Measurements from ENCODE around the gene SSH3. TPM values are rescaled to one million over a fixed set of nuclear protein-coding genes. Genes with fewer than 3 reads are reported as not detected.
A peak's percentile ranks its signal among the peaks of the same experiment; 100 is the strongest.

SSH3 gene
- total and polyA plus RNA-seq, 2 of the 4 experiments (the other 2 are of a cell fraction) = 7.3 to 26.7 TPM

DNA sequence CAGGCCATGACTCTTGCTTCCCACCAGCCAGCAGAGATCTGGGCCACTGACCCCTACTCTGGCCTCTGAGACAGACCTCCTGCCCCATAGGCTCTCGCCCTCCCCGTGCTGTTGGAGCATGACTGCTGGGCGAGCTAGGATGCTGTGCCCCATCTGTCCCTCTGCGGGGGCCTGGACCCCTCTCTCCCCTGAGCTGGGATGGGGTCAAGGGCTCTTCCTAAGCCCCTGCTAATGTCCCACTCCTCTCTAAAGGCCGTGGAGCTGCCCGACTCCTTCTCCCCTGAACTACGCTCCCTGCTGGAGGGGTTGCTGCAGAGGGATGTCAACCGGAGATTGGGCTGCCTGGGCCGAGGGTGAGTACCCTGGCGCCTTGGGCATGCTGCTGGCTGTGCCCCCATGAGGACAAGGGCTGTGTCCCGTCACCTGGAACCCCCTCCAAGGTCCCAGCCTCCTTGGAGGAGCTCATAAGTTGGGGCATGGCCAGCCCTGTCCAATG, 20.4 kb upstream of the SSH3 start:
- in situ Hi-C loops (cut with MboI; ENCODE audit: low sequenced_read_pairs) = no loop called here
- no peak overlapping the region for H3K4ac ChIP-seq (ENCODE audit: low read depth, low read length)

More for the DNA sequence above, 20.4 kb upstream of the SSH3 start:
- CTCF ChIA-PET = no interaction called here
- no TSS peak for BruUV-seq (replicated peaks)
- no CpG with 5 or more reads among the region's 11 CpGs for WGBS, 2 experiments (ENCODE audit: extremely low coverage in 2 of 2, insufficient read length in 1 of 2)
- Histone ChIP-seq H2AFZ (replicated peaks; ENCODE audit: low read length, poor library complexity) (peak overlapping the region; percentile 14), H4K5ac (ENCODE audit: low read depth, low read length) (no peak overlapping the region), H3K36me3 (ENCODE audit: control insufficient read depth, insufficient read depth, low read length) (peaks cover 69% of the 10 kb centered on the region), H3K4me1 (ENCODE audit: control insufficient read depth, insufficient read depth, low read length) (peaks cover 5% of the 10 kb centered on the region), H3K9me3 (ENCODE audit: control insufficient read depth, insufficient read depth, low read length) (no peaks in the 10 kb centered on the region), H3K9ac (ENCODE audit: low read depth, low read length) (no peak overlapping the region), H2BK15ac (ENCODE audit: low read depth, low read length) (no peak overlapping the region), H2BK20ac (ENCODE audit: low read depth, low read length) (no peak overlapping the region), H4K91ac (ENCODE audit: insufficient read depth, low read depth, low read length) (no peak overlapping the region), H2AK5ac (ENCODE audit: low read depth, low read length) (no peak overlapping the region), H3K9me1 (ENCODE audit: insufficient read depth, low read length) (peaks cover 8% of the 10 kb centered on the region), H3K18ac (ENCODE audit: low read depth, low read length) (no peak overlapping the region), H2AK9ac (replicated peaks; ENCODE audit: low read depth, low read length, poor library complexity) (no peak overlapping the region), H3K79me1 (ENCODE audit: low read depth in 1 of 2, low read length in 2 of 2) (peaks cover 12 to 40% of the 10 kb centered on the region in 2 experiments), H2BK5ac (ENCODE audit: low read depth, low read length, poor library complexity, severe bottlenecking) (no peak overlapping the region), H3K56ac (ENCODE audit: extremely low read depth, insufficient read depth, low read length) (no peak overlapping the region), H3K27ac (ENCODE audit: insufficient read depth, low read length) (no peak overlapping the region), H3K23ac (ENCODE audit: low read depth, low read length) (no peak overlapping the region), H4K8ac (ENCODE audit: low read depth in 2 of 2, low read length in 2 of 2) (no peak overlapping the region), H3K14ac (replicated peaks; ENCODE audit: low read depth, low read length) (no peak overlapping the region), H3K4me2 (ENCODE audit: low read depth, low read length) (no peak overlapping the region), H3K4me3 (ENCODE audit: insufficient read depth, low read depth, low read length) (no peak overlapping the region), H3K27me3 (ENCODE audit: control insufficient read depth, insufficient read depth, low read length) (no peaks in the 10 kb centered on the region), H4K20me1 (ENCODE audit: insufficient read depth, low read length) (0 out of 2 replicates have a peak, but pooled peaks cover 2% of the 10 kb centered on the region), H2BK120ac (ENCODE audit: low read depth, low read length) (no peak overlapping the region)
- dilution Hi-C loops (cut with HindIII; ENCODE audit: low sequenced_read_pairs, unreplicated experiment) (no loop called here), intact Hi-C loops (cut with micrococcal nuclease) (no loop called here)
- POLR2A ChIA-PET (ENCODE audit: unreplicated experiment) = interaction anchor here (0.6 kb wide), 1 partner anchor 128 kb away, joined by 3 read pairs; no protein-coding TSS in a partner anchor
- DNase-seq (no peak), ATAC-seq (ENCODE audit: low read depth) (no peak)
- TF ChIP-seq, protein P1, sequence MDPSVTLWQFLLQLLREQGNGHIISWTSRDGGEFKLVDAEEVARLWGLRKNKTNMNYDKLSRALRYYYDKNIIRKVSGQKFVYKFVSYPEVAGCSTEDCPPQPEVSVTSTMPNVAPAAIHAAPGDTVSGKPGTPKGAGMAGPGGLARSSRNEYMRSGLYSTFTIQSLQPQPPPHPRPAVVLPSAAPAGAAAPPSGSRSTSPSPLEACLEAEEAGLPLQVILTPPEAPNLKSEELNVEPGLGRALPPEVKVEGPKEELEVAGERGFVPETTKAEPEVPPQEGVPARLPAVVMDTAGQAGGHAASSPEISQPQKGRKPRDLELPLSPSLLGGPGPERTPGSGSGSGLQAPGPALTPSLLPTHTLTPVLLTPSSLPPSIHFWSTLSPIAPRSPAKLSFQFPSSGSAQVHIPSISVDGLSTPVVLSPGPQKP (IDR thresholded peaks at IDR 0.05; ENCODE audit: borderline replicate concordance, low read depth, low read length) = no peak
